ENCODE results near the gene CAPN10.

Gene CAPN10

DNA sequence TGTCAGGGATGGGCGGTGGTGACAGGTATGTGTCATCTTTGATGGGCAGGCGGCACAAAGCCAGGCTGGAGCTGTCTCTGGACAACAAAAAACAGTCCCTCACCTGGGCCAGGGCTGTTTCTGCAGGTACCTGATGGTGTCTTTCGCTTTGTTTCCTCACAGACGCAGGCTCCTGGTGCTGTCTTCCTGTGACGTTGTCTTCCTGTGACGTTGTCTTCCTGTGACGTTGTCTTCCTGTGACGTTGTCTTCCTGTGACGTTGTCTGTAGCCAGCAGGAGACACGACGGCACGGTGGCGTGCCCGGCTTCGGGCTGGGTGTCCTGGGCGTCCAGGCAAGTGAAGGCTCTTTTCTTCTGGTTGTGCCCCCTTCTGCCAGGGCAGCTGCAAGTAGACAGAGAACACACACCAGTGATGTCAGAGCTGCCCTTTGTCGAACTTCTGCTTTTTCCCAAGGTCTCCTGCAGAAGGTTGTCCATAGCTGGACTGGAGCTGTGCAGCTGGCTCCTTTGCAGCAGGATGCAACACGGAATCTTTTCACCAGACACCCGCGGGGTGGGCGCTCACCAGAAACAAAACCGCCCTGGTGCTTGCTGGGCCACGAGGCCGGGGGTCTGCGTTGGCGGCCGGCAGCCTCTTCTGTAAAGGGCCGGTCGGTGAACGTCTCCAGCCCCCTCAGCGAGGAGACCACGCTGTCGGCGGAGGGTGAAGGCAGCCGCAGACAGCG, 59.8 kb downstream of the CAPN10 start:
- Mint-ChIP-seq H3K4me1 (no peaks in the 10 kb centered on the region), H3K27me3 (ENCODE audit: low read depth) (peaks cover 44% of the 10 kb centered on the region), H3K4me3 (no peak overlapping the region), H3K27ac (no peak overlapping the region), H3K36me3 (ENCODE audit: low read depth) (no peaks in the 10 kb centered on the region), H3K9me3 (no peaks in the 10 kb centered on the region)
- TF ChIP-seq, protein P1, sequence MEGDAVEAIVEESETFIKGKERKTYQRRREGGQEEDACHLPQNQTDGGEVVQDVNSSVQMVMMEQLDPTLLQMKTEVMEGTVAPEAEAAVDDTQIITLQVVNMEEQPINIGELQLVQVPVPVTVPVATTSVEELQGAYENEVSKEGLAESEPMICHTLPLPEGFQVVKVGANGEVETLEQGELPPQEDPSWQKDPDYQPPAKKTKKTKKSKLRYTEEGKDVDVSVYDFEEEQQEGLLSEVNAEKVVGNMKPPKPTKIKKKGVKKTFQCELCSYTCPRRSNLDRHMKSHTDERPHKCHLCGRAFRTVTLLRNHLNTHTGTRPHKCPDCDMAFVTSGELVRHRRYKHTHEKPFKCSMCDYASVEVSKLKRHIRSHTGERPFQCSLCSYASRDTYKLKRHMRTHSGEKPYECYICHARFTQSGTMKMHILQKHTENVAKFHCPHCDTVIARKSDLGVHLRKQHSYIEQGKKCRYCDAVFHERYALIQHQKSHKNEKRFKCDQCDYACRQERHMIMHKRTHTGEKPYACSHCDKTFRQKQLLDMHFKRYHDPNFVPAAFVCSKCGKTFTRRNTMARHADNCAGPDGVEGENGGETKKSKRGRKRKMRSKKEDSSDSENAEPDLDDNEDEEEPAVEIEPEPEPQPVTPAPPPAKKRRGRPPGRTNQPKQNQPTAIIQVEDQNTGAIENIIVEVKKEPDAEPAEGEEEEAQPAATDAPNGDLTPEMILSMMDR (IDR thresholded peaks at IDR 0.05; ENCODE audit: unreplicated experiment in 3 of 3), result no peak

DNA sequence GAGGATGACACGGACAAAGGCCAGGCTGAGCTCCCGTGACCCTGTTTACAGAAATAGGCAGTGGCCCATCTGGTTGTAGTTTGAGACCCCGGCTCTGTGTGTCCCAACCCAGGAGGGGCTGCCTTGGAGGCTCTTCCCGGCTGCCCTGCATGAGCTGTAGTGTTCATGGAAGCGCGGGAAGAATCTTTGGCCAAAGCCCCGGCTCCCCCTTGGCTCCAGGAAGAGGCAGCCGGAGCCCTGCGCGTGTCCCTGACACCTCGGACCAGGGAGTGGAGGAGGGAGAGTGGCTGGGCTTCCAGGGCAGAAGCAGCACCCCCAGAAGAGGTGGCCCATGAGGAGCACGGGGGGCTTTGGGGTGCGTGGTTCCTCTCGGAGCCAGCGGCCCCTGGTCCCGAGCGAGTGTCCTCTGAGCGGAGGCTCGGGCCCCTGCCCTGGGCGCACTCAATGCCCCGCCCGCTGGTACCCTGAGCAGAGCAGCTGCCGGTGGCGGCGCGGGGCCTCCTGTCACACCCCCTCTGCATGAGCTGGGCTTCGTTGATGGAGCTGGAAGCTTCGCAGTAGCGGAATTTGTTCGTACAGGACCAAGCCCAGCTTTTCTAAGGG, 60.5 kb downstream of the CAPN10 start:
- TF ChIP-seq, protein P1 (IDR thresholded peaks at IDR 0.05; ENCODE audit: unreplicated experiment in 3 of 3), result no peak
- Mint-ChIP-seq H3K9me3 (peaks cover 4% of the 10 kb centered on the region), H3K4me1 (no peaks in the 10 kb centered on the region), H3K27ac (no peak overlapping the region), H3K4me3 (no peak overlapping the region), H3K27me3 (ENCODE audit: low read depth) (peaks cover 47% of the 10 kb centered on the region), H3K36me3 (ENCODE audit: low read depth) (no peaks in the 10 kb centered on the region)

DNA sequence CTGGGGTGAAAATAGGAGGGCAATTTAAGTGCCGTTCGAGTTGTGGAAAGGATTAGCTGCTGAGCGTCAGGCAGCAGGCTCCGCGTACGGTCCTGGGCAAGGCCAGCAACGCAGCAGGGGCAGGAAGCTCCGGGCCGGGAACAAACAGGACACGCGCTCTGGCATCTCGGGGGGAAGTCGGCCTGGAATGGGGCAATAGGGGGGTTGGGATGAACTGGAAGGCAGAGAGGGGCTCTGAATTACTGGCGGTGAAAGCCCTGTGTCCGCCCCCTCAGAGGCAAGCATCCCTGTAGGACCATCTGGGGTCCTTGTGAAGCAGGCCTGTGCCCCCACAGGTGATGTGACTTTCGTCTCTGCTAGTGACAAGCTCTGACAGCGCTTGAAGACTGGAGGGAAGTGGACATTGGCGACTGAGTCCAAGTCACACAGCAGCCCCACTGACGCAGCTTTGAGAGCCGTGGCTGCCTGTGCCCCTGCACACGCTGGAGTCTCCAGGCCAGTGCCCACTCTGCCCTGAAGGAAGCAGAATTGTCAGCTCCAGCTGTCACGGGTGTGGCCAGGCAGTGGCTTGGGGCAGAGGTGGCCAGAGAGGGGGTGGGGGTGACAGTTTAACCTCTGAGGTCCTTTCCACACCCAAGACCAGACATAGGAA, 61.1 kb downstream of the CAPN10 start:
- H3K4me3 Mint-ChIP-seq, result no peak overlapping the region
- no peaks in the 10 kb centered on the region for H3K4me1 Mint-ChIP-seq
- TF ChIP-seq, protein P1 (IDR thresholded peaks at IDR 0.05; ENCODE audit: unreplicated experiment in 3 of 3), result no peak
- no peaks in the 10 kb centered on the region for H3K36me3 Mint-ChIP-seq (ENCODE audit: low read depth)
- H3K27me3 Mint-ChIP-seq (ENCODE audit: low read depth), result peaks cover 46% of the 10 kb centered on the region
- peaks cover 4% of the 10 kb centered on the region for H3K9me3 Mint-ChIP-seq
- no peak overlapping the region for H3K27ac Mint-ChIP-seq

DNA sequence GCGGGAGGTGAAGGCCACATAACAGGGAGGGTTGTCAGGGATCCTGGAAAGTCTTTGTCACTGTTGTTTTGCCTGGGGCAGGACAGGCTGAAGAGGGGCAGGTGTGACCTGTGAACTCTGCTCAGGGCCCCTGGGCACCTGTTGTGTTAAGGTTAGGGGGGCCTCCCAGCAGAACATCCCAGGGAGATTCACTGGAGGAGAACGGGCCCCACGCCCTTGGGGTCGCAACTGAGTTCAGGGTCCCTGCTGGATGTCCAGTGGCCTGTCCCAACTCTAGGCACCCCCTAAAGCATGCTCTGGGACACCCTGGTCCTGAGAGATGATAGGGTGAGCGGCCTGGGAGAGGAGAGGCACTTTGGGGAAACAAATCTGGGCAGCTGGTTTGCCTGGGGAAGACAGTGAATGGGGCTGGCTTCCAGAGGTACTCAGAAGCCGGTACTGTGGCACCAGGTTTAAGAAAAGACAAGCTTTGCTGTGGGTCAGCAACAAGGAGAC, 61.7 kb downstream of the CAPN10 start:
- no peaks in the 10 kb centered on the region for H3K36me3 Mint-ChIP-seq (ENCODE audit: low read depth)
- H3K27ac Mint-ChIP-seq, result no peak overlapping the region
- TF ChIP-seq, protein P1 (IDR thresholded peaks at IDR 0.05; ENCODE audit: unreplicated experiment in 3 of 3), result no peak
- H3K4me1 Mint-ChIP-seq, result no peaks in the 10 kb centered on the region
- H3K4me3 Mint-ChIP-seq, result no peak overlapping the region
- peaks cover 4% of the 10 kb centered on the region for H3K9me3 Mint-ChIP-seq
- peaks cover 46% of the 10 kb centered on the region for H3K27me3 Mint-ChIP-seq (ENCODE audit: low read depth)
